GM19193 (cell line): ENCODE measurements around the gene TMEM174.

Source experiments
- POLR2A ChIP-seq: IDR thresholded peaks from 4 replicates; pipeline ENCODE4 v1.6.1; 2011; ENCODE audit not compliant: insufficient read depth, insufficient read length; ENCODE audit errors: extremely low read depth

Gene TMEM174

DNA sequence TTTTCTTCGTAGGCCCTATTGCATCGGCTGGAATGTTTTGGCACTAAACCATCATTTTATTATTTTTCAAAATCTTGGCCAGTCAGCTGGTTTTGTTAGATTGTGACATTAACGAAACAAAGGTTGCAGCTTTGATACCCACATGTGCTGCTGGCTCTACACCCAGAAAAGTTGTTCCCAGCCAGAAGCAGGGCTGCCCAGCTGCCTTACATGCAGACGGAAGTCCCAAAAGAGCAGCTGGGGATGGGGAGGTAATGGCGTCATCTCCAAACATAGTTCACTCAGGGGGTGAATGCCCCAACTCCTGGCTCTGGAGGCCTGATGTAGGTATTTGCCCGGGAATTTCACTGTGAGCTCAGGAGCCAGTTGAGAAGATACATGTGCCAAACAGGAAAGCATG is 29.3 kb upstream of the TMEM174 start:
- no peak for TF ChIP-seq POLR2A

DNA sequence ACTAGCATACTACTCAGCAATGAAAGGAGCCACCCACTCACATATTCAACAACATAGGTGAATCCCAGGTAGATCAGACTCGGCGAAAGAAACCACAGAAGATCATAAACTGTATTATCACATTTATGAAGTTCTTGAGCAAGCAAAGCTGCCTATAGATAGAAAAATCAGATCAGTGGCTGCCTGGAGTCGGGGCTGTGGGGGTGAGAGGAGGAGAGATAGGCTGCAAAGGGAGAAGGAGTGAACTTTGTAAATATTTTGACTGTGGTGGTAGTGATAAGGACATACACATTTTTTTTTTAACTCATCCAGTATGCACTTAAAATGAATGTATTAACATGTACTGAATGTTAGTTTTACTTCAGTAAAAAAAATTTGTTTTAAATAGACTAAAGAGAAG is 23.5 kb upstream of the TMEM174 start:
- TF ChIP-seq POLR2A: no peak

DNA sequence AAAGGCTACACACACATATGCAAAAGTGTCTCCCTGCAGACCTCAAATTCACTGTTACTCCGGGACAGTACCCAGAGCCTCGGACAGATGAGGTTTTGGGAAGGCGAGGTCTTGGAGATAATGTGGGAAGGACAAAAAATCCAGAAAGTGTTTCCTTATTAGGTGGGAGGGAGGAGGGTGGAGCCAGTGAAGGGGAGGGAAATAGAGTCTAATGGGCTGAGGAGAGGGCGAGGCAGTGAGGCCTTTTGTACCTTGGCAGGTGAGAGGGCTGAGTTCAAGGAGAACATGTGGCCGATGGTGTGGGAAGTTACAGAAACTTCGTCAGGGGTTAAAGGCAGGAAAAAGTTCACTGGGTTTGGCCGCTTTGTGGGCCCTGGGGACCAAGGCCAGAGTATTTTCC is 22.1 kb upstream of the TMEM174 start:
- no peak for TF ChIP-seq POLR2A

DNA sequence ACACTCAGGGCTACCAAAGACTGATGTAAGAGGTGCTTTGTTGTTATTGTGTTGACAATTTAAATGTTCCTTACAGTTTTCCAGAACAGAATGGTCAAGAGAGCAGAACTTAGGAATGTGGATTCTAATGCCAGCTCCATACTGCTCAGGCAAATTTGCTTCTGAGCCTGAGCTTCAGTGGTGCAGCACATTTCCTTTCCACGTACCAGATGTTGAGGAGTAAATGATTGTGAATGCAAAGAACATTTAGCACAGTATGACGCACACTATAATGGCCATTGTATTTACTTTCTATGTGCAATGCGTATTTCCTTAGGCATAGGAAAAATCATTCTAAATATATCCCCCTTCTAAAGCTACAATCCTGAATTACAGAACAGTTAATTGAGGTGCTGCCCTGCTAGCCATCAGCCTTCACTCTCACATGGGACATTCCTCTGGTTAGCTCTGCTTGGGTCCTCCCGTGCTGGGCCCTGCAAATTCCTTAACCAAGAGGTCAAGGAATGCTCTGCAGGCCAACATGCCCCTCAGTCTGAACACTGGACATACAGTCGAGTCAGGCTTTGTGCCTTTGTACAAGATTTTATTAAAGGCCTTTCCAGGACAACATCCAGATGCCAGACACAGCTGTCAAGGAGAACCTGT is 21.1 kb upstream of the TMEM174 start:
- no peak for TF ChIP-seq POLR2A

DNA sequence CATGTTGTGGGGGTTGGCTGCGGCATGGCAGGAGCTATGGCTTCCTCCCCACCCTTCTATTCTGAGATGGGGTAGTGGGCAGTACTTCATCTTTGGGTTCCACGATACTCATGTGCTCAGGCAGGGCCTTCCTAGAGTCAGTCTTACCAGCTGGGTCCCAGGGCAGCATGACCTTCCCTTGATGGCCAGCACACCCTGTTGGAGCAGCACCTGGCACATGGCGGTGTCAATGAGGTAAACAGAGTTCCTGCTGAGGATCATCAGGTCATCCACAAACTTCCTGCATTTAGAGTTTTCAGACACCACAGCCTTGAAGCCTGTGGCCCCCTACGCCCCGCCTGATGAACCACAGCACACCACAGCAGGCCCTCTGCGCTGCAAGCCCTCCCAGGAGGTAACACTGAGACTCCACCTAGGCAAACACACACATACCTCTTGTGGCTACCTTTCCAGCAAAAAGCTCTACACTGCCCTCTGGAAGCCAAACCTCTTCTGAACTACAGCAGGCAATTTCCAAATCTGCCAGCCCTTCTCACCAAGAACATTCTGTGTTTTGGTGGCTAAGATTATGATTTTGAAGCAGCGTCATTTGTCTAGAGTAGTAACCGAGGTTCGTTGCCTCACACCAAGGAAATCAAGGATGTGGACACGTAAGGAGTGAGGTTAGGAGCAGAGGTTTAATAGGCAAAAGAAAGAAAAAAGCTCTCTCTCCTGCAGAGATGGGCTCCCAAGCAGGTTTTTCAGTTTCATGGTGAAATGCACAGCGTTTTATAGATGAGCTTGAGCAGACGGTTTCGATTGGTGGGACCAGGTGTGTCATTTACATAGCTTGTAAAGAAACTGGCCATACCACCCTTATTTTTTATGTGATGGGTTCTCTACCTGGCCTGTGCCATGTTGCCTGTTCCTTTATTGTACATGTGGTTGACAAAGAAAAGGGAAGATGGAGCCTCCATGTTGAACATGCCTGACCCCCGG is 20.3 kb upstream of the TMEM174 start:
- TF ChIP-seq POLR2A: no peak

DNA sequence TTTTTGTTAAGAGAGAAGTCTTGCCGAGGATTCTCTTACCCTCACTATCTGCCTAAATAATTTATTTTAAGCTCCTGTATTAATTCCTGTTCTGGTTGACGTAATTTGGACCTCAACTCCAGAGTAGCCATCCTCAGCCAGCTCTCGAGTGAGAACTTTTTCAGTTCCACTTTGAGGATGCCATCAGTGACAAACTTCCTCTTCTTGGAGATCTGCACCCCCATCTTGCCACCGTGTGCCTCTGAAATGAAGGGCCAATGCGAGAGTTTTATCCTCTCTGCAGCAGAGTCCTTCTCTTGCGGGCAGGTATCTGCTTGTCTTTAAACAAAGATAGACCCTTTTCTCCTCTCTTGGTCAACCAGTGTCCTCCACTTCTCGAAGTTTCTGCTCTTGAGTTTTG is 19.5 kb upstream of the TMEM174 start:
- TF ChIP-seq POLR2A: no peak

DNA sequence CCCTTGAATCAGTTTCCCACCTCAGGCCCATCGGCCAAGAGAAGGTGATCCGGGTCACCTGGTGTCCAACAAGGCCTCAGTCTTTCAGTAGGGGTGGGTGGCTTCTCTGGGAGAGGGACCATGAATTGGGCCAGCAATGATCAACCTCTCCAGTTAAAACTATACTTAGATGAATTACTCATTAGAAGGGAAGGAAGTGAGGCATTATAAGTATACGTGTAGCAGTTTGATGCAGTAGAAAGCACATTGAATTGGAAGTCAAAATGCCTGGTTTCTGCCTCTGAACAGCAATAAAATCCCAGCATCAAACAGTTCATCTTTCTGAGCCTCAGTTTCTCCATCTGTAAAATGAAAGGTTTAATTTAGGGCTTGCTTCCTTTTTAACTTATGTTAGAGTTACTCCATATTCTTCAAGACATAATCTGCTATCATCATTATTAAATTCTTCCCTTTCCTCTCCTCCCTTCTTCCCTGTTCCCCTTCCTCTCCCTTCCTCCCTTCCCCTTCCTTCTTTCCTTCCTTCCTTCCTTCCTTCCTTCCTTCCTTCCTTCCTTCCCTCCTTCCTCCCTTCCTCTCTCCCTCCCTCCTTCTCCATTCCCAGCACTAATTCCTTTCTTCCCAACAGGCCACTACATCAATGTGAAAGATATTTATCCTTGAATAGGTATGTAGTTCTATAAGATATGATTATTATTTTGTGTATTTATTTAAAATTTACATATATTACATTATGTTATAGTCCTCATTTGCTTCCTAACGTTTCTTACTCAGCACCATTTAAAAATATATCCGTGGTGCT is 18.6 kb upstream of the TMEM174 start:
- no peak for TF ChIP-seq POLR2A

DNA sequence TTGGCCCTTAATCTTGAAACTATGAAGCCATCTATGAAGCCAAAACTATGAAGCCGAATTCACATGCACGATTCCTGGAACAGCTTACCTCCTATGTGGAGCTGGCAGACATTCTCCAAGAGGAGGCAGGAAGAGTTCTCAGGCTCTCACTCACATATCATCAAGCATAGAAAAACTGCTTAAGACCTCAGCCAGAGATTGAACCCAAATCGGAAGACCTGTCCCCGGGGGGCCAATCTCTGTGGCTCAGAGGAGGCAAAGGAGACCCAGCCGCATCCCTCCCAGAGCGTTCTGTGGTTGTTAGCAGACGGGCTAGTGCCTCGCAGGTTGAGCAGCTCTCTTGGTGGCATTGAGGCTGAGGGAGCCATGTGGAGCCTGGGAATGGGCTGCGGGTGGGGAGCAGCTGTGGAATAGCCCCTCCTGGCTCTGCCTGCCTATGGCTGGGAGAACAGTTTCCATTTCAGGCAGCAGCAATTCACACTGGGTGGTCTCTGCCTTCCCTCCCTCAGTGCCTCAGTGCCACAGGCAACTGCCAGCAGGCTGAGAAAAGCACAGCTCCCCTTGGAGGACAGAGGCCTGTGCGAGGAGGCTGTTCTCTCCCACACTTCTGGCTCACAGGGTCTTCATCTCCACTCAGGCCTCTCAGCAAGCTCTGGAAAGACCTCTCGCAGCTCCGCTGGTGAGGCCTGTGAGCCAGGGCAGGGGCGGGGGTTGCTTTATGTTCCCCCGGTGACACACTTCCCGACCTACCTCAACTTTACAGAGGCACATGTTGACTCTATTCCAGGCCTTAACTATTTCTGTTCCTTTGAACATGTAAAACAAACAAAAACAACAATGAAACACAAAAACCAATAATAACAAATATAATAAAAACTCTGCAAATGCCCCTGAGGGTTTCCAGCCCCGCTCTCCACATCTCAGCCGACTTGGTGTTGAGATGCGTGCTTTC is 17.4 kb upstream of the TMEM174 start:
- TF ChIP-seq POLR2A: no peak

DNA sequence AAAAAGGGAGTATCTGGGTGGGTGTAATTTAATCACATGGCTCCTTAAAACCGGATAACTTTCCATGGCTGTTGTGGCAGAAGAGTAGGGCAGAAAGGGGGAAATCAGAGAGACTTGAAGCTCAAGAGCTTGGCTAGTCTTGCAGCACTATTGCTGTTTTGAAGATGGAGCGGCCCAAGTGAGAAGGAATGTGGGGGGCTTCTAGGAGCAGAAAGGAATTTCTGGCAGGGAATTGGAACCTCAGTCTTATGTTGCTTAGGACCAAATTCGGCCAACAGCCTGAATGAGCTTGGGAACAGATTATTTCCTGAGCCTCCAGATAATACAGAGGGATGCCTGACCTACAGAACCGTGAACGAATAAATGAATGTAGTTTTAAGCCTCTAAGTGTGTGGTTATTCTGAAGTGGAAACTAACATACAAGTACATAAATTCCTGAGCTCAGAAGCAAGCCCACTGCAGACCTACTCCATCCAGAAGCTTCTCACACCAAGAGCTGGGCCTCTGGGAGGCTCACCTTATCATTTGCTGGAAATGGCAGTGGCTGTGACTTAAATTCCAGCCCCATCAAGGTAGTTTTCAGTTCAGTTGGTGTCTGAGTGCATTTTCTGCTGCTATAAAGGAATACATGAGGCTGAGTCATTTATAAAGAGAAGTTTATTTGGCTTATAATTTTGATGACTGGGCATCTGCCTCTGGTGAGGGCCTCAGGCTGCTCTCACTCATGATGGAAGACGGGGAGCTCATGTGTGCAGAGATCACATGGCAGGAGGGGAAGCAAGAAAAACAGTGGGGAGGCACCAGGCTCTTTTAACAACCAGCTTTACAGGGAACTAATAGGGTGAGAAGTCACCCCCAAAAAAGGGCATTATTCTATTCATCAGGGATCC is 15.3 kb upstream of the TMEM174 start:
- TF ChIP-seq POLR2A: no peak

DNA sequence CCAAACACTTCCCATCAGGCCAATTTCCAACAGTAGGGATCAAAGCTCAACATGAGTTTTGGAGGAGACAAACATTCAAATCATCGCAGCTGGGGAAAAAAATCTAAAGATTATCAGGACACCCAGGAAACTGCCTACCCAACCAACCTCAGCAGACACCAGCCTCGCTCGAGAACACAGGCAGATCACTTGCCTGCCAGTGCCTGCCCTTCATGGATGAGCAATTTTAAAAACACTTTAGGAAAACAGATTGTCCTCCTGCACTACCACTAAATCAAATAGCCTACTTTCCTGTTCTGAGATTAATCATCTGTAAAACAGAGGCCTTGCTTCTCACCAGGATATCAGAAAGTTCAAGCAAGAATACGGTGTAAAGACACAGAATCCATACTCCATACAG is 14.7 kb upstream of the TMEM174 start:
- no peak for TF ChIP-seq POLR2A

DNA sequence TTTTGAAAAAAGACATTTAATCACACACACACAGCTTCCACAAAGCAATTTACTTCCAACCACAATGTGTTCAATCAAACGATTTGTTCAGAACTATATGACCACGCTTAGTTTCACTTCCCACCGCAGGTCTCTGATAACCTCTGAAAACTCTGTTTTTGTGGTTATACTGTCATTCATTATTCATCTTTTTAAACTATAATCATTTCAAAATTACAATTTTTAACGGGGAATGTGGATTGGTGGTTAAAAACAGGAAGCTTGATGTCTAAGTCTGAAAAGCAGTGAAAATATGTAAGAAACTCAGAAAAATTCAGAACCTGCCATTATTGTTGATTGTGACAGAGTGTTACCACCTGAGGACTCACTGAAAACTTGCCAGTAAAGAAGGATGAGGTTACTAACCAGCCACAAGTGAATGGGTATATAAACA is 12.7 kb upstream of the TMEM174 start:
- no peak for TF ChIP-seq POLR2A

DNA sequence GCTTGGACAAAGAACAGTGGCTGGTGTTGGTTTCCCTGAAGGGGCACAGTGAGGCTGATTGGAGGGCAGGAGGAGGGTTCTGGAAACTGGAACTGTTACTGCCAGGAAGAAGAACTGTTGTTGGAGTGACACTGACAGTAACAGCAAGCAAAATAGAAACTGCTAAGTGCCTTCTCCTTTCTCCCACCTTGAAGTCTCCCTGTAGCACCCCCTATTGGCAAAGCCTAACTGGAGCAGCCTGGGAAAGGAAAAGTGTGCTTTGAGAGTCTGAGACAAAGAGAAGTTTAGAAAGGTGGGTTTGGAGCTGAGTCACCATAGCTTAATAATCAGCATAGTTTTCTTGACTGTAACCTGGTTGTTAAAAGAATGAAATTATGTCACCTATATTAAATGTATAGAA is 2.5 kb upstream of the TMEM174 start:
- TF ChIP-seq POLR2A: no peak

DNA sequence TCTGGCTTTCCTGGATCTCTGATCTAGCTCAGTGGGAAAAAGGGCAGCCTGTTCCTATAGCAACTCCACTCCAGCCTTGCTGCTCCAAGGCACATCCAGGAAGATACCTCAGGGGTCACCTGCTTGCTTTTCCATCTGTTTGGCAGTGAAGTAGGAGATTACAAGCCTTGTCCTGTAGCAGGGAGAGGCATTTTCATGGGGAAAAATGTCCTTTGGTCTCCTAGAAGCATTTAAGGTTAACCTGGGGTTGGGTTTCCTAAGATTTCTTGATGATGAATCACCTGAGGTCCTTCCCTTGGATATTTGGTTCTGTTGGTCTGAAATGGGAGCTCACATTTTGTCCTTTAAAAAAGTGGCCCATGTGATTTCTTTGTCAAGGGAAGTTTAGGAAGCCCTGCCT is 1.5 kb upstream of the TMEM174 start:
- no peak for TF ChIP-seq POLR2A
